H9 (cell line): Measurements from ENCODE around the gene DYNLT2B. TPM values are rescaled to one million over a fixed set of nuclear protein-coding genes. Genes with fewer than 3 reads are reported as not detected.
A peak's percentile ranks its signal among the peaks of the same experiment; 100 is the strongest.

Experiments
- DNase-seq: peaks from one replicate; pipeline ENCODE4 v3.0.0-alpha.2; 2017
- H2AFZ ChIP-seq: one replicate; pipeline ENCODE4 v1.6.1; 2013; ENCODE audit warnings: mild to moderate bottlenecking, low read length, control low read depth, moderate library complexity
- H2AK5ac ChIP-seq: 2 replicates; pipeline ENCODE4 v1.6.1; 2013; ENCODE audit warnings: low read length, control low read depth, mixed read lengths; ENCODE audit not compliant: insufficient read length
- H2BK120ac ChIP-seq: one replicate; pipeline ENCODE4 v1.6.1; 2013; ENCODE audit warnings: low read depth, mild to moderate bottlenecking, low read length, control low read depth, inconsistent platforms; ENCODE audit not compliant: poor library complexity, severe bottlenecking
- H2BK12ac ChIP-seq: 2 replicates; pipeline ENCODE4 v1.6.1; 2013; ENCODE audit warnings: low read length, control low read depth, mixed read lengths, low read depth; ENCODE audit not compliant: insufficient read length
- H2BK15ac ChIP-seq: 2 replicates; pipeline ENCODE4 v1.6.1; 2013; ENCODE audit warnings: low read depth, low read length, control low read depth
- H2BK20ac ChIP-seq: one replicate; pipeline ENCODE4 v1.6.1; 2013; ENCODE audit warnings: low read depth, mild to moderate bottlenecking, low read length, control low read depth, inconsistent platforms; ENCODE audit not compliant: poor library complexity, severe bottlenecking
- H2BK5ac ChIP-seq: 2 replicates; pipeline ENCODE4 v1.6.1; 2013; ENCODE audit warnings: low read length, control low read depth, mixed read lengths; ENCODE audit not compliant: insufficient read length
- H3K14ac ChIP-seq: 2 replicates; pipeline ENCODE4 v1.6.1; 2013; ENCODE audit warnings: low read length, control low read depth; ENCODE audit not compliant: insufficient read depth
- H3K18ac ChIP-seq: 2 replicates; pipeline ENCODE4 v1.6.1; 2013; ENCODE audit warnings: low read depth, mild to moderate bottlenecking, mixed read lengths, low read length, control low read depth; ENCODE audit not compliant: insufficient read length
- H3K23ac ChIP-seq: 2 replicates; pipeline ENCODE4 v1.6.1; 2013; ENCODE audit warnings: low read length, control low read depth, mixed read lengths, low read depth; ENCODE audit not compliant: insufficient read length
- H3K23me2 ChIP-seq: 2 replicates; pipeline ENCODE4 v1.6.1; 2013; ENCODE audit warnings: low read depth, mild to moderate bottlenecking, mixed read lengths, low read length, control low read depth; ENCODE audit not compliant: insufficient read length, poor library complexity, severe bottlenecking
- H3K27ac ChIP-seq: 2 replicates; pipeline ENCODE4 v1.5.1; 2013; ENCODE audit warnings: low read length, control low read depth, mixed read lengths, low read depth; ENCODE audit not compliant: insufficient read length
- H3K27me3 ChIP-seq: 2 replicates; pipeline ENCODE4 v1.6.1; 2013; ENCODE audit warnings: low read length, control low read depth, inconsistent platforms; ENCODE audit not compliant: insufficient read depth
- H3K4ac ChIP-seq: 2 replicates; pipeline ENCODE4 v1.6.1; 2013; ENCODE audit warnings: low read depth, mild to moderate bottlenecking, control low read depth, inconsistent platforms, low read length, moderate library complexity
- H3K4me1 ChIP-seq: 2 replicates; pipeline ENCODE4 v1.6.1; 2013; ENCODE audit warnings: low read length, control low read depth, inconsistent platforms; ENCODE audit not compliant: insufficient read depth
- H3K4me2 ChIP-seq: 2 replicates; pipeline ENCODE4 v1.6.1; 2013; ENCODE audit warnings: low read length, control low read depth, mixed read lengths; ENCODE audit not compliant: insufficient read length, insufficient read depth
- H3K56ac ChIP-seq: 2 replicates; pipeline ENCODE4 v1.6.1; 2013; ENCODE audit warnings: low read depth, mild to moderate bottlenecking, mixed read lengths, low read length, control low read depth; ENCODE audit not compliant: insufficient read length
- H3K79me1 ChIP-seq: 2 replicates; pipeline ENCODE4 v1.6.1; 2013; ENCODE audit warnings: low read depth, mild to moderate bottlenecking, moderate library complexity, low read length, control low read depth, inconsistent platforms; ENCODE audit not compliant: insufficient read depth, poor library complexity, severe bottlenecking
- H3K79me2 ChIP-seq: 2 replicates; pipeline ENCODE4 v1.6.1; 2013; ENCODE audit warnings: low read length, control low read depth, inconsistent platforms; ENCODE audit not compliant: insufficient read depth
- H3K9ac ChIP-seq: 2 replicates; pipeline ENCODE4 v1.6.1; 2013; ENCODE audit warnings: low read length, control low read depth, mixed read lengths; ENCODE audit not compliant: insufficient read length; ENCODE audit errors: extremely low read depth
- H3K9me3 ChIP-seq: one replicate; pipeline ENCODE4 v1.6.1; 2013; ENCODE audit warnings: low read depth, low read length, inconsistent platforms; ENCODE audit not compliant: control insufficient read depth
- H3T11ph ChIP-seq: one replicate; pipeline ENCODE4 v1.6.1; 2013; ENCODE audit warnings: mild to moderate bottlenecking, low read length, control low read depth, inconsistent platforms
- H4K20me1 ChIP-seq: one replicate; pipeline ENCODE4 v1.6.1; 2013; ENCODE audit not compliant: control insufficient read depth, insufficient read length, insufficient read depth
- H4K5ac ChIP-seq: 2 replicates; pipeline ENCODE4 v1.6.1; 2013; ENCODE audit warnings: low read depth, mild to moderate bottlenecking, mixed read lengths, low read length, control low read depth; ENCODE audit not compliant: insufficient read length
- H4K8ac ChIP-seq: replicated peaks from 2 replicates; pipeline ENCODE4 v1.6.1; 2013; ENCODE audit warnings: low read length, control low read depth, mixed read lengths, low read depth; ENCODE audit not compliant: insufficient read length
- H4K91ac ChIP-seq: 2 replicates; pipeline ENCODE4 v1.6.1; 2013; ENCODE audit warnings: low read depth, mild to moderate bottlenecking, moderate library complexity, mixed read lengths, low read length, control low read depth; ENCODE audit not compliant: insufficient read length
- H3K27ac Mint-ChIP-seq, 3 experiments: 2 replicates in 2 of 3; 3 replicates in 1 of 3; pipeline ENCODE4 v1.8.0; 2020 to 2021; ENCODE audit warnings: mixed read lengths in 3 of 3, mild to moderate bottlenecking in 1 of 3, moderate library complexity in 1 of 3
- H3K27me3 Mint-ChIP-seq: 2 replicates; pipeline ENCODE4 v1.8.0; 2021; ENCODE audit warnings: low read depth, mild to moderate bottlenecking, moderate library complexity, mixed read lengths
- H3K36me3 Mint-ChIP-seq, 3 experiments: 2 replicates in 2 of 3; 3 replicates in 1 of 3; pipeline ENCODE4 v1.8.0; 2020 to 2021; ENCODE audit warnings: low read depth in 3 of 3, mixed read lengths in 3 of 3; ENCODE audit not compliant: insufficient read depth in 1 of 3
- H3K4me1 Mint-ChIP-seq, 2 experiments: 2 replicates each; pipeline ENCODE4 v1.8.0; 2020; ENCODE audit warnings: mixed read lengths in 2 of 2
- H3K4me3 Mint-ChIP-seq, 2 experiments: 2 replicates in 1 of 2; 3 replicates in 1 of 2; pipeline ENCODE4 v1.8.0; 2020 to 2021; ENCODE audit warnings: mild to moderate bottlenecking in 2 of 2, mixed read lengths in 2 of 2, moderate library complexity in 1 of 2
- H3K9me3 Mint-ChIP-seq, 2 experiments: 2 replicates in 1 of 2; 3 replicates in 1 of 2; pipeline ENCODE4 v1.8.0; 2020; ENCODE audit warnings: mild to moderate bottlenecking in 2 of 2, mixed read lengths in 2 of 2, moderate library complexity in 1 of 2
- WGBS: extraction: QIAGEN DNeasy Blood & Tissue Kit; methylation state at CpG from one replicate; pipeline ENCODE4 v1.1.7; 2013; ENCODE audit warnings: missing lambda C conversion rate, low lambda C conversion rate, mixed read lengths; ENCODE audit not compliant: insufficient read length; ENCODE audit errors: extremely low coverage; 5-methylcytosine and 5-hydroxymethylcytosine counted together
- total RNA-seq: library from RNA; stranded (reverse); gene quantifications from 2 replicates; pipeline ENCODE4 v1.2.1, GENCODE V29; 2021
- TF ChIP-seq, protein P1 (sequence below): fragments of 200-600 bp; sonication (generic); conservative IDR thresholded peaks from 3 replicates; pipeline ENCODE4 v1.8.0; 2021; ENCODE audit warnings: antibody characterized with exemption, mild to moderate bottlenecking

DYNLT2B gene
- total RNA-seq, 1 experiment from 2014 or later, result 12.4 TPM

DNA sequence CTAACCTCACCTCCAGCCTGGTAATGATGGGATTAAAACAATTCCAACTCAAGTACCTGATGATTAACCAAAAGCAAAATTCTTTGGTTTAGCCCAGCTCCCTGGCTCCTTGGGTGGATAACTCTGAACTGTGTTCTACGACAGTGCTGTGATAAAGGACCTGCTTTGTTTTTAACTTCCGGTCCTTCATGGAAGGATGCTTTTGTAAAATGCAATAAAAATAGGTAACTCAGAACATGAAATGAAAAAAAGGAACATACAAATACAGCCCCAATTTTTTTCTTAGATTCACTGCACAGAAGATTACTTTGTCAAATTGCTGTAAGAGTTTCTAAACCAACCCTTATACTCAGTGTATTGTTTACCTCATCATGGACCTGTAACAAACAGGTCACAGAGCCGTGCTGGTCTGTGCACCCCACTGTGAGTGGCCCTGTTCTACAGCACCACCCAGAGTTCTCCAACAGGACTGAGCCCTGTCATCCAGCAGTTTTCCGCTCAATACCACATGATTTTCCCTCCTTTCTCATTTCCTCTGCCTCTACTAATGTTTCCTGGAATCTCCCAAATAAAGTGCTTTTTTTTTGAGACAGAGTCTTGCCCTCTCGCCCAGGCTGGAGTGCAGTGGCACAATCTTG lies 25.6 kb downstream of the DYNLT2B start:
- Histone ChIP-seq H3K79me2 (no peaks in the 10 kb centered on the region), H4K20me1 (no peaks in the 10 kb centered on the region), H2AFZ (no peak overlapping the region), H3K9me3 (no peaks in the 10 kb centered on the region), H2BK20ac (no peak overlapping the region), H2BK5ac (no peak overlapping the region), H4K91ac (no peak overlapping the region), H3K27ac (no peak overlapping the region), H3K9ac (no peak overlapping the region), H3K23ac (no peak overlapping the region), H3K79me1 (no peaks in the 10 kb centered on the region), H3K4ac (no peak overlapping the region), H3K14ac (no peak overlapping the region), H3K23me2 (no peaks in the 10 kb centered on the region), H3K56ac (no peak overlapping the region), H3K4me1 (no peaks in the 10 kb centered on the region), H2AK5ac (no peak overlapping the region), H3T11ph (no peak overlapping the region), H2BK15ac (no peak overlapping the region), H3K27me3 (no peaks in the 10 kb centered on the region), H4K8ac (no peak overlapping the region), H2BK12ac (no peak overlapping the region), H3K18ac (no peak overlapping the region), H3K4me2 (no peak overlapping the region), H2BK120ac (no peak overlapping the region), H4K5ac (no peak overlapping the region)
- H3K4me3 Mint-ChIP-seq, result no peak overlapping the region
- H3K27me3 Mint-ChIP-seq, result no peaks in the 10 kb centered on the region
- H3K27ac Mint-ChIP-seq, result no peak overlapping the region; a peak in 1 of 7 replicates
- peaks cover 6 to 10% of the 10 kb centered on the region in 2 experiments for H3K4me1 Mint-ChIP-seq
- no CpG with 5 or more reads among the region's 5 CpGs for WGBS
- TF ChIP-seq, protein P1, sequence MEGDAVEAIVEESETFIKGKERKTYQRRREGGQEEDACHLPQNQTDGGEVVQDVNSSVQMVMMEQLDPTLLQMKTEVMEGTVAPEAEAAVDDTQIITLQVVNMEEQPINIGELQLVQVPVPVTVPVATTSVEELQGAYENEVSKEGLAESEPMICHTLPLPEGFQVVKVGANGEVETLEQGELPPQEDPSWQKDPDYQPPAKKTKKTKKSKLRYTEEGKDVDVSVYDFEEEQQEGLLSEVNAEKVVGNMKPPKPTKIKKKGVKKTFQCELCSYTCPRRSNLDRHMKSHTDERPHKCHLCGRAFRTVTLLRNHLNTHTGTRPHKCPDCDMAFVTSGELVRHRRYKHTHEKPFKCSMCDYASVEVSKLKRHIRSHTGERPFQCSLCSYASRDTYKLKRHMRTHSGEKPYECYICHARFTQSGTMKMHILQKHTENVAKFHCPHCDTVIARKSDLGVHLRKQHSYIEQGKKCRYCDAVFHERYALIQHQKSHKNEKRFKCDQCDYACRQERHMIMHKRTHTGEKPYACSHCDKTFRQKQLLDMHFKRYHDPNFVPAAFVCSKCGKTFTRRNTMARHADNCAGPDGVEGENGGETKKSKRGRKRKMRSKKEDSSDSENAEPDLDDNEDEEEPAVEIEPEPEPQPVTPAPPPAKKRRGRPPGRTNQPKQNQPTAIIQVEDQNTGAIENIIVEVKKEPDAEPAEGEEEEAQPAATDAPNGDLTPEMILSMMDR, result peak; percentile 40; the same call in 2 of the 3 replicates
- peak; percentile 50 for DNase-seq
- no peaks in the 10 kb centered on the region; a peak in 1 of 5 replicates for H3K9me3 Mint-ChIP-seq
- H3K36me3 Mint-ChIP-seq, result no peaks in the 10 kb centered on the region
